HL-60 (cell line): Measurements from ENCODE around the gene SGCA.
A peak's percentile ranks its signal among the peaks of the same experiment; 100 is the strongest.

Experiments used
- DNase-seq, 2 experiments: peaks; one replicate each; pipeline ENCODE4 v3.0.0-alpha.2; 2010 to 2020; ENCODE audit warnings: low read depth in 1 of 2, low spot score in 1 of 2
- H3K27ac ChIP-seq: fragments of 250-450 bp; sonication (Bioruptor Pico); replicated peaks from 2 replicates; pipeline ENCODE4 v1.5.1; 2020; ENCODE audit warnings: mild to moderate bottlenecking, moderate library complexity
- H3K27me3 ChIP-seq: fragments of 250-450 bp; sonication (Bioruptor Pico); 2 replicates; pipeline ENCODE4 v1.5.1; 2021; ENCODE audit warnings: mild to moderate bottlenecking, moderate library complexity; ENCODE audit not compliant: insufficient read depth, poor library complexity, severe bottlenecking
- H3K4me3 ChIP-seq: replicated peaks from 2 replicates; pipeline ENCODE4 v1.5.1; 2011; ENCODE audit warnings: mild to moderate bottlenecking, control low read depth, low read length; ENCODE audit not compliant: insufficient read depth
- GABPA ChIP-seq: IDR thresholded peaks from 2 replicates; pipeline ENCODE4 v1.6.1; 2012; ENCODE audit warnings: low read depth
- POLR2AphosphoS5 ChIP-seq: IDR thresholded peaks from 2 replicates; pipeline ENCODE4 v1.6.1; 2012; ENCODE audit warnings: low read depth
- SPI1 ChIP-seq: IDR thresholded peaks from 2 replicates; pipeline ENCODE4 v1.6.1; 2012; ENCODE audit warnings: low read depth, mild to moderate bottlenecking, borderline replicate concordance
- TF ChIP-seq, protein P1 (sequence below): IDR thresholded peaks from one replicate; pipeline ENCODE4 v1.5.1; 2011; ENCODE audit warnings: low read length, control low read depth, inconsistent platforms; ENCODE audit not compliant: insufficient read depth
- TF ChIP-seq, protein P2 (sequence below): IDR thresholded peaks from 2 replicates; pipeline ENCODE4 v1.6.1; 2012; ENCODE audit warnings: low read depth; ENCODE audit not compliant: insufficient replicate concordance

Gene SGCA

DNA sequence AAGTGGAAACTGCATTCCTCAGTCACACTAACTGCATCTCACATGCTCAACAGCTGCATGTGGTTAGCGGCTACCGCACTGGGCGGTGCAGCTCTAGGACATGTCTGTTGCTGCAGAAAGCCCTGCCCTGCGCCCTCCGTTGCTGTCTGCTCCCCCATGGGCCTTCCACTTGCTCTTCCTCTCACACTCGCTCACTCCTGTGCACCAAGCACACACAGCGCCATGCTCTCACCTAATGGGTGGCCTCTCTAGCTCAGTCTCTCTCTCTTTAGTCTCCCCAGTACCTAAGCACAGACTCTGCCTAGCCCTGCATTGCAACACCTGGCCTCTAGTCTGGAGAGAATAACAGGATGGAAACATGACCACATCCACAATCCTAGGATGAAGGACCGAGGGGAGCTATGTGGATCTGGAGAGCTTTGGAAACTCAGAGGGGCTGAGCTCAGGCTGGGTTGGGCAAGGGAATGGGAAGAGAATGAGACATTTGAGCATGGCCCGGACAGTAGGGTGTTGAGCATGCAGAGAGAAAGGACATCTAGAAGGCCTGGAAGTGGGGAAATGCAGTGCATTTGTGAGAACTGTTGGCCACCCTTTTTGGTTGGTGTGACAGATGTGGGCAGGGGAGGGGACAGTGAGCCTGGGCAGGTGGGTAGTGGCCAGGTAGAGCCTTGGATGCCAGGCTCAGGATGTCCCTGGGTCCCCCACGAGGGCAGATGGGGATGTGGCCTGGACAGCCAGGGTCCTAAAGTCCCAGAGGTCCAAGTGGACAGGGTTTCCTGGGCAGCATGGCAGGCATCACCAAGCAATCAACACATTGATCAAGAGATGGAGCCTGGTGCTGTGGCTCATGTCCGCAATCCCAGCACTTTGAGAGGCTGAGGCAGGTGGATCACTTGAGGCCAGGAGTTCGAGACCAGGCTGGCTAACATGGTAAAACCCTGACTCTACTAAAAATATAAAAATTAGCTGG, 16.1 kb downstream of the SGCA start:
- no peak for TF ChIP-seq GABPA
- TF ChIP-seq POLR2AphosphoS5 = no peak
- TF ChIP-seq, protein P1, sequence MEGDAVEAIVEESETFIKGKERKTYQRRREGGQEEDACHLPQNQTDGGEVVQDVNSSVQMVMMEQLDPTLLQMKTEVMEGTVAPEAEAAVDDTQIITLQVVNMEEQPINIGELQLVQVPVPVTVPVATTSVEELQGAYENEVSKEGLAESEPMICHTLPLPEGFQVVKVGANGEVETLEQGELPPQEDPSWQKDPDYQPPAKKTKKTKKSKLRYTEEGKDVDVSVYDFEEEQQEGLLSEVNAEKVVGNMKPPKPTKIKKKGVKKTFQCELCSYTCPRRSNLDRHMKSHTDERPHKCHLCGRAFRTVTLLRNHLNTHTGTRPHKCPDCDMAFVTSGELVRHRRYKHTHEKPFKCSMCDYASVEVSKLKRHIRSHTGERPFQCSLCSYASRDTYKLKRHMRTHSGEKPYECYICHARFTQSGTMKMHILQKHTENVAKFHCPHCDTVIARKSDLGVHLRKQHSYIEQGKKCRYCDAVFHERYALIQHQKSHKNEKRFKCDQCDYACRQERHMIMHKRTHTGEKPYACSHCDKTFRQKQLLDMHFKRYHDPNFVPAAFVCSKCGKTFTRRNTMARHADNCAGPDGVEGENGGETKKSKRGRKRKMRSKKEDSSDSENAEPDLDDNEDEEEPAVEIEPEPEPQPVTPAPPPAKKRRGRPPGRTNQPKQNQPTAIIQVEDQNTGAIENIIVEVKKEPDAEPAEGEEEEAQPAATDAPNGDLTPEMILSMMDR = no peak
- TF ChIP-seq, protein P2, sequence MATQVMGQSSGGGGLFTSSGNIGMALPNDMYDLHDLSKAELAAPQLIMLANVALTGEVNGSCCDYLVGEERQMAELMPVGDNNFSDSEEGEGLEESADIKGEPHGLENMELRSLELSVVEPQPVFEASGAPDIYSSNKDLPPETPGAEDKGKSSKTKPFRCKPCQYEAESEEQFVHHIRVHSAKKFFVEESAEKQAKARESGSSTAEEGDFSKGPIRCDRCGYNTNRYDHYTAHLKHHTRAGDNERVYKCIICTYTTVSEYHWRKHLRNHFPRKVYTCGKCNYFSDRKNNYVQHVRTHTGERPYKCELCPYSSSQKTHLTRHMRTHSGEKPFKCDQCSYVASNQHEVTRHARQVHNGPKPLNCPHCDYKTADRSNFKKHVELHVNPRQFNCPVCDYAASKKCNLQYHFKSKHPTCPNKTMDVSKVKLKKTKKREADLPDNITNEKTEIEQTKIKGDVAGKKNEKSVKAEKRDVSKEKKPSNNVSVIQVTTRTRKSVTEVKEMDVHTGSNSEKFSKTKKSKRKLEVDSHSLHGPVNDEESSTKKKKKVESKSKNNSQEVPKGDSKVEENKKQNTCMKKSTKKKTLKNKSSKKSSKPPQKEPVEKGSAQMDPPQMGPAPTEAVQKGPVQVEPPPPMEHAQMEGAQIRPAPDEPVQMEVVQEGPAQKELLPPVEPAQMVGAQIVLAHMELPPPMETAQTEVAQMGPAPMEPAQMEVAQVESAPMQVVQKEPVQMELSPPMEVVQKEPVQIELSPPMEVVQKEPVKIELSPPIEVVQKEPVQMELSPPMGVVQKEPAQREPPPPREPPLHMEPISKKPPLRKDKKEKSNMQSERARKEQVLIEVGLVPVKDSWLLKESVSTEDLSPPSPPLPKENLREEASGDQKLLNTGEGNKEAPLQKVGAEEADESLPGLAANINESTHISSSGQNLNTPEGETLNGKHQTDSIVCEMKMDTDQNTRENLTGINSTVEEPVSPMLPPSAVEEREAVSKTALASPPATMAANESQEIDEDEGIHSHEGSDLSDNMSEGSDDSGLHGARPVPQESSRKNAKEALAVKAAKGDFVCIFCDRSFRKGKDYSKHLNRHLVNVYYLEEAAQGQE = no peak
- no peak for TF ChIP-seq SPI1
- Histone ChIP-seq H3K4me3 (no peak overlapping the region), H3K27ac (no peak overlapping the region), H3K27me3 (no peaks in the 10 kb centered on the region)
- no peak for DNase-seq

DNA sequence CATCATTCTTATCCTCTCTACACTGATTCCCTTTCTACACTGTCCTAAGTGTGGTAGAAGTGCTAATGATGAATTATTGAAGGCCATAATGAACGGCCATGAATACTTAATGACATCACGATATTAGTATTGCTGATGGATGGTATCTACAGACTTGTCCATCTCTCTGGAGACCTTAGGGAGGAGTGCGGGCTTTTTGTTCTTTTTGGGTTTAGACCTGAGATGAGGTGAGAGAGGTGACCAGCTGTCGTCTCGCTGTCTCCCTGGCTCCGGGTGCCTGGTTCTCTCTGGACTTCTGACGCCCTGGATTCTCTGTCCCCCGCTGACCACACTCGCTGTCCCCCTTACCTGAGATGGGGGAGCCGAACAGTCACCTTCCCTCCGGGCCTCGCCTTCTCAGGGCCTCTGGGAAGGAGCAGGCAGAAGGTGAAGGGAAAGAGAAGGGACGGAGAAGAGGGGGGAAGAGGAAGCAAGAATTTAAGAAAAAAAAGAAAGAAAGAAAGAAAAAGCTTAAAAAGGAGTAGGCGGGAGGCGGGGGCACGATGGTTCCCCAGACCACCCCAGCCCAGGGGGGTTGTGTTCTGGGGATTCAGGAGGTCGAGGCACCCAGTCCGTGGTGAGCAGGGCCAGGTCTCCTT, 17.1 kb downstream of the SGCA start:
- Histone ChIP-seq H3K27me3 (no peaks in the 10 kb centered on the region), H3K4me3 (no peak overlapping the region), H3K27ac (peak overlapping the region; percentile 94)
- TF ChIP-seq SPI1 (no peak), GABPA (no peak), POLR2AphosphoS5 (no peak)
- TF ChIP-seq, protein P2 = no peak
- TF ChIP-seq, protein P1 = no peak
- no peak for DNase-seq

DNA sequence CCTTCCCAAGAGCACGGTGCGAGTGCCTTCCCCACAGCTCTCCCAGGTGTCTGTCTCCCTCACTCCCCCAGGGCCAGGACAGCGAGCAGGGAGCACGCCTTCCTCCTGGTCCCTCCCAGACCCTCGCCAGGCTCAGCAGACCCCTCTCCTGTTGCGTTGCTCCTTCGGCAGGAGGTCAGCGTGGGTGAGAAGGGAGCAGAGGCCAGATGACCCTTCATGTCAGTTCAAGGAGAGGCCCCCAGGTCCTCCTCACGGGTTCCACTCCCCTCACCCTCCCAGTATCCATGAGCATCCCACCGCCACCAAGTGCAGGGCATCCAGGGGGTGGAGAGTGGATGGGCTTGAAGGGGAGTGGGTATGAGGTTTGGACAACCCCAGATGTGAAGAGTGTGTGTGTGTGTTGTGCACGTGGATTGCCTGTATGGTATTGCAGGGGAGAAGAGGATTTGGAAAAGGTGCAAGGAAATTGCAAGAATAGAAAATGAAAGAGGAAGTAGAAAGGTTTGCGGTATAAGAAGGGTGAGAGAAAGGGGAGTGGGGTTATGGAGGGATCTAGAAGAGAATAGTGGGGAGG, 17.7 kb downstream of the SGCA start:
- Histone ChIP-seq H3K4me3 (0 out of 2 replicates have a peak overlapping the region, but pooled peaks have one; percentile 9), H3K27ac (peak overlapping the region; percentile 94), H3K27me3 (no peaks in the 10 kb centered on the region)
- peak in 1 of 2 experiments; percentile 72 for DNase-seq
- TF ChIP-seq SPI1 (peak; percentile 65; the same call in 1 of the 2 replicates), POLR2AphosphoS5 (no peak; the same call in 1 of the 2 replicates)
- TF ChIP-seq, protein P2 = no peak
- TF ChIP-seq, protein P1 = no peak
